Osteoblast (primary cell): ENCODE results near the gene REG1A. TPM values are rescaled to one million over a fixed set of nuclear protein-coding genes. Genes with fewer than 3 reads are reported as not detected.

Experiments
- DNase-seq: peaks from one replicate; pipeline ENCODE4 v3.0.0; 2011; ENCODE audit warnings: low spot score, mixed read lengths; ENCODE audit not compliant: insufficient read length; ENCODE audit errors: missing footprints
- H2AFZ ChIP-seq: 2 replicates; pipeline ENCODE4 v1.6.0; 2011; ENCODE audit warnings: mild to moderate bottlenecking, low read length
- H3K27ac ChIP-seq: 2 replicates; pipeline ENCODE4 v1.5.1; 2011; ENCODE audit warnings: mild to moderate bottlenecking, low read depth, low read length, moderate library complexity
- H3K27me3 ChIP-seq: 2 replicates; pipeline ENCODE4 v1.6.0; 2012; ENCODE audit warnings: mild to moderate bottlenecking, control low read depth, inconsistent platforms, low read length, moderate library complexity; ENCODE audit not compliant: insufficient read depth
- H3K36me3 ChIP-seq: 2 replicates; pipeline ENCODE4 v1.5.1; 2011; ENCODE audit warnings: mild to moderate bottlenecking, low read length, control low read depth, moderate library complexity; ENCODE audit not compliant: insufficient read depth
- H3K4me1 ChIP-seq: 2 replicates; pipeline ENCODE4 v1.5.1; 2011; ENCODE audit warnings: mild to moderate bottlenecking, low read length, control low read depth, moderate library complexity; ENCODE audit not compliant: insufficient read depth
- H3K4me2 ChIP-seq: 2 replicates; pipeline ENCODE4 v1.6.0; 2011; ENCODE audit warnings: mild to moderate bottlenecking, low read length; ENCODE audit not compliant: insufficient read depth
- H3K4me3 ChIP-seq: fragments of 200-600 bp; sonication (generic); 3 replicates; pipeline ENCODE4 v1.5.1; 2012; ENCODE audit warnings: mild to moderate bottlenecking, low read length, inconsistent platforms; ENCODE audit not compliant: insufficient read depth
- H3K79me2 ChIP-seq: 2 replicates; pipeline ENCODE4 v1.6.0; 2012; ENCODE audit warnings: mild to moderate bottlenecking, low read length, control low read depth, inconsistent platforms; ENCODE audit not compliant: insufficient read depth
- H3K9me3 ChIP-seq: 2 replicates; pipeline ENCODE4 v1.5.1; 2011; ENCODE audit warnings: low read depth, low read length, control low read depth
- H4K20me1 ChIP-seq: 2 replicates; pipeline ENCODE4 v1.6.0; 2012; ENCODE audit warnings: mild to moderate bottlenecking, low read length, control low read depth; ENCODE audit not compliant: insufficient read depth
- total RNA-seq: library from RNA; depleted of rRNA; stranded (reverse); fragments of >200 nt; gene quantifications from 2 replicates; pipeline ENCODE4 v1.2.3, GENCODE V29; 2012
- TF ChIP-seq, protein P1 (sequence below): IDR thresholded peaks from 2 replicates; pipeline ENCODE4 v1.5.1; 2011; ENCODE audit warnings: mild to moderate bottlenecking, low read depth, low read length, moderate library complexity; ENCODE audit errors: extremely low read depth

Gene REG1A
- total RNA-seq, 1 donor: not detected

DNA sequence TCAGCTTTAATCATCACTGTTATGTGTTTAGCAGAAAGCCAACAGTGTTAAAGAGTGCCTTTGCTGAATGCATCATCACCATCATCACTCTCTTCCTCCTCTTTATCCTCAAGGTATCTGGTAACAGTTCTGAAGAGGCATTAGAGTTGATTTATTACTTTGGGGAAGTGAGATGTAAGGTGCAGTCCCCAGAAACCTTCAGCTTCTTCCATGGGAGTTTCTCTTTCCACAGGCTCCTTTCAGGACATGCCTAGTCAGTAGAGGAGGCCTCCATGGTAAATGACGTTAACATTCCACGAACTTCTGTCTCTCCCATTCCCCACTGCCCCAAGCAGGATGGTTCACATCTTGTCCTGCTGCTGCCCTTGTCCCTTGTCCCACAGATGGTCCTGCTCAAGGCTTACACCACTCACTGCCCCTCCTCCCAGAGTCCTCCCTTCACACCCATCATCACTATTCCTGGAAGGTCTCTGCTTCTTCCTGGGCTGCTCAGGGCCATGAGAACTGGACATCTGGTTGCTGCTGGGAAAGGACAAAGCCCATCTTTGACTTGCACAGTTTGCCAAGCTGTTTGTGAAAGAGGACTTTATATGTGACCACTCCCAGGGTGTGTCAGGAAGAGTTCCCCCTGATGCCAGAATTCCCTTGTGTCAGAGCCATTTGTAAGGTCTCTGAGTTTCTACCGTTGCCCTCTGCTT lies 5.3 kb upstream of the REG1A start:
- Histone ChIP-seq H3K9me3 (no peaks in the 10 kb centered on the region), H3K27ac (no peak overlapping the region), H3K36me3 (no peaks in the 10 kb centered on the region), H3K27me3 (no peaks in the 10 kb centered on the region), H3K4me2 (no peak overlapping the region), H4K20me1 (no peaks in the 10 kb centered on the region), H2AFZ (no peak overlapping the region), H3K79me2 (no peaks in the 10 kb centered on the region), H3K4me1 (no peaks in the 10 kb centered on the region), H3K4me3 (no peak overlapping the region)
- no peak for DNase-seq
- TF ChIP-seq, protein P1, sequence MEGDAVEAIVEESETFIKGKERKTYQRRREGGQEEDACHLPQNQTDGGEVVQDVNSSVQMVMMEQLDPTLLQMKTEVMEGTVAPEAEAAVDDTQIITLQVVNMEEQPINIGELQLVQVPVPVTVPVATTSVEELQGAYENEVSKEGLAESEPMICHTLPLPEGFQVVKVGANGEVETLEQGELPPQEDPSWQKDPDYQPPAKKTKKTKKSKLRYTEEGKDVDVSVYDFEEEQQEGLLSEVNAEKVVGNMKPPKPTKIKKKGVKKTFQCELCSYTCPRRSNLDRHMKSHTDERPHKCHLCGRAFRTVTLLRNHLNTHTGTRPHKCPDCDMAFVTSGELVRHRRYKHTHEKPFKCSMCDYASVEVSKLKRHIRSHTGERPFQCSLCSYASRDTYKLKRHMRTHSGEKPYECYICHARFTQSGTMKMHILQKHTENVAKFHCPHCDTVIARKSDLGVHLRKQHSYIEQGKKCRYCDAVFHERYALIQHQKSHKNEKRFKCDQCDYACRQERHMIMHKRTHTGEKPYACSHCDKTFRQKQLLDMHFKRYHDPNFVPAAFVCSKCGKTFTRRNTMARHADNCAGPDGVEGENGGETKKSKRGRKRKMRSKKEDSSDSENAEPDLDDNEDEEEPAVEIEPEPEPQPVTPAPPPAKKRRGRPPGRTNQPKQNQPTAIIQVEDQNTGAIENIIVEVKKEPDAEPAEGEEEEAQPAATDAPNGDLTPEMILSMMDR: no peak

DNA sequence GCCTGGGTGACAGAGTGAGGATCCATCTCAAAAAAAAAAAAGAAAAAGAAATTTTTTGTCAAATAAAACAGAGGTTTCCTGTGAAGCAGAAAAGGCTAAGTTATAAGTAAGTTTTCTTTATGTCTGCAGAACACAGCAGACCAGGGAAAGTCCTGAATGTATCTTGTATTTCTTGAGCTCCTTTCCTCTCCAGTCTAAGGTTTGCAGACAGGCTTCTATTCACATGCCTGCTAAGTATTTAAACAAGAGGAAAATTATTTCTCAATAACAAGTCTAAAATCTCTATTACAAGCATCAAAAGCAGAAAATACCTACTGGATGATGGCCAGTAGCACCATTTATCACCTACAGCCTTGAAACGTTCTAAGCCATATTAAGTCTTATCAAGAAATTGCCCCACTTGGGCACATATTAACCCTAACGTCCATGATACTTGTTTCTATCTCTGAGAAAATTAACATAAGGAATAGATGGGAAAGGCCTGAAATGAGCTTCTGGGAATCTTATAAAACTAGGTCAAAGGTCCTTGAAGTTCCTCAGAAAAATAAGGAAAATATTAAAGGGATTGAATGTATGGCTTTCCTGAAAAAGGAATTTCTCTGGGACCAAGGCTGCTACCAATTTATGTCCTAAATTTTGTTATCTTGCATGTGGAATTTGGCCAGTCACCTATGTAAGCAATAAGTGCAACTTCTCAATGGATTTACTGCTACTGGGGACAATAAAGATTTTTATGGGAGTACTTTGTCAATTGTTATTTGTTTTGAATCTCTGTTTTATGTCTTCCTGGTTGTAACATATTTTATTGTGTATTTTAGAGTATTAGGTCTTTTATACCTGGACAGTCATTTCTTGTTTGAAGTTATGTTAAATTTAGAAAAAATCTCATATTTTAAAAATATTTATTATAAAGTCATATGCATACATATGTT lies 3.0 kb upstream of the REG1A start:
- Histone ChIP-seq H2AFZ (no peak overlapping the region), H3K27me3 (no peaks in the 10 kb centered on the region), H3K4me3 (no peak overlapping the region), H3K79me2 (no peaks in the 10 kb centered on the region), H3K9me3 (no peaks in the 10 kb centered on the region), H3K36me3 (no peaks in the 10 kb centered on the region), H3K4me2 (no peak overlapping the region), H3K27ac (no peak overlapping the region), H4K20me1 (no peaks in the 10 kb centered on the region), H3K4me1 (no peaks in the 10 kb centered on the region)
- TF ChIP-seq, protein P1: no peak
- no peak for DNase-seq

DNA sequence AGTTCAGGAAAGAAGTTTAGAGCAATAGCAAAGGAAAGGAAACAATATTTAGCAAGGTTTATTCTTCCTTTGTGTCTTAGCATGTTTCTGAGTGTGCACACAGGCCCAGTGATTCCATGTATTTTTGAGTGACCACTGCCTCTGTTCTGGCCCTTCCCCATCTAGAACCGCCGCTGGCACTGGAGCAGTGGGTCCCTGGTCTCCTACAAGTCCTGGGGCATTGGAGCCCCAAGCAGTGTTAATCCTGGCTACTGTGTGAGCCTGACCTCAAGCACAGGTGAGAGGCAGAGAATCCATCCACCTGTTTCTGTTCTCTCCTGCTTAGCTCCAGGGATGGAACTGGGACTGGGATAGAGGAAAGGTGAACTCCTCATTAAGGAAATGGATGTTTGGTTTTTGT lies 2.4 kb downstream of the REG1A start:
- no peak for DNase-seq
- Histone ChIP-seq H3K36me3 (no peaks in the 10 kb centered on the region), H4K20me1 (no peaks in the 10 kb centered on the region), H3K79me2 (no peaks in the 10 kb centered on the region), H3K9me3 (no peaks in the 10 kb centered on the region), H2AFZ (no peak overlapping the region), H3K4me2 (no peak overlapping the region), H3K27ac (no peak overlapping the region), H3K4me3 (no peak overlapping the region), H3K4me1 (no peaks in the 10 kb centered on the region), H3K27me3 (no peaks in the 10 kb centered on the region)
- TF ChIP-seq, protein P1: no peak
